Progenitor cell of endocrine pancreas (in vitro differentiated cells): ENCODE data around the gene THSD4. TPM values are rescaled to one million over a fixed set of nuclear protein-coding genes. Genes with fewer than 3 reads are reported as not detected.

Source experiments
- DNase-seq: peaks from one replicate; pipeline ENCODE4 v3.0.0; 2021; ENCODE audit warnings: low spot score; ENCODE audit not compliant: unreplicated experiment
- H3K27ac Mint-ChIP-seq: 2 replicates; pipeline ENCODE4 v1.8.0; 2021; ENCODE audit warnings: mild to moderate bottlenecking, moderate library complexity, mixed read lengths
- H3K27me3 Mint-ChIP-seq: 2 replicates; pipeline ENCODE4 v1.8.0; 2021; ENCODE audit warnings: mixed read lengths
- H3K36me3 Mint-ChIP-seq: 2 replicates; pipeline ENCODE4 v1.8.0; 2022; ENCODE audit warnings: mixed read lengths; ENCODE audit not compliant: insufficient read depth
- H3K4me1 Mint-ChIP-seq: 2 replicates; pipeline ENCODE4 v1.8.0; 2021; ENCODE audit warnings: low read depth, mixed read lengths
- H3K4me3 Mint-ChIP-seq: 2 replicates; pipeline ENCODE4 v1.8.0; 2021; ENCODE audit warnings: low read depth, mild to moderate bottlenecking, moderate library complexity, mixed read lengths
- H3K9me3 Mint-ChIP-seq: 2 replicates; pipeline ENCODE4 v1.8.0; 2021; ENCODE audit warnings: low read depth, mixed read lengths
- total RNA-seq: library from RNA; stranded (reverse); gene quantifications from 2 replicates; pipeline ENCODE4 v1.2.1, GENCODE V29; 2021
- TF ChIP-seq, protein P1 (sequence below): fragments of 200-600 bp; sonication (generic); IDR thresholded peaks from one replicate; pipeline ENCODE4 v1.5.0; 2021; ENCODE audit warnings: antibody characterized with exemption, mild to moderate bottlenecking; ENCODE audit not compliant: unreplicated experiment

THSD4 gene
- total RNA-seq, 1 donor from 2014 or later: 6.8 TPM

- Mint-ChIP-seq H3K27ac (no peak overlapping the region), H3K4me1 (peaks cover 1% of the 10 kb centered on the region), H3K9me3 (no peaks in the 10 kb centered on the region), H3K4me3 (no peak overlapping the region), H3K36me3 (no peaks in the 10 kb centered on the region), H3K27me3 (peaks cover 23% of the 10 kb centered on the region)
- DNase-seq: no peak
- TF ChIP-seq, protein P1, sequence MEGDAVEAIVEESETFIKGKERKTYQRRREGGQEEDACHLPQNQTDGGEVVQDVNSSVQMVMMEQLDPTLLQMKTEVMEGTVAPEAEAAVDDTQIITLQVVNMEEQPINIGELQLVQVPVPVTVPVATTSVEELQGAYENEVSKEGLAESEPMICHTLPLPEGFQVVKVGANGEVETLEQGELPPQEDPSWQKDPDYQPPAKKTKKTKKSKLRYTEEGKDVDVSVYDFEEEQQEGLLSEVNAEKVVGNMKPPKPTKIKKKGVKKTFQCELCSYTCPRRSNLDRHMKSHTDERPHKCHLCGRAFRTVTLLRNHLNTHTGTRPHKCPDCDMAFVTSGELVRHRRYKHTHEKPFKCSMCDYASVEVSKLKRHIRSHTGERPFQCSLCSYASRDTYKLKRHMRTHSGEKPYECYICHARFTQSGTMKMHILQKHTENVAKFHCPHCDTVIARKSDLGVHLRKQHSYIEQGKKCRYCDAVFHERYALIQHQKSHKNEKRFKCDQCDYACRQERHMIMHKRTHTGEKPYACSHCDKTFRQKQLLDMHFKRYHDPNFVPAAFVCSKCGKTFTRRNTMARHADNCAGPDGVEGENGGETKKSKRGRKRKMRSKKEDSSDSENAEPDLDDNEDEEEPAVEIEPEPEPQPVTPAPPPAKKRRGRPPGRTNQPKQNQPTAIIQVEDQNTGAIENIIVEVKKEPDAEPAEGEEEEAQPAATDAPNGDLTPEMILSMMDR: no peak
Observed at GRCh38 chr15:71141572-71141971, 26.3 kb downstream of the THSD4 start.

DNA sequence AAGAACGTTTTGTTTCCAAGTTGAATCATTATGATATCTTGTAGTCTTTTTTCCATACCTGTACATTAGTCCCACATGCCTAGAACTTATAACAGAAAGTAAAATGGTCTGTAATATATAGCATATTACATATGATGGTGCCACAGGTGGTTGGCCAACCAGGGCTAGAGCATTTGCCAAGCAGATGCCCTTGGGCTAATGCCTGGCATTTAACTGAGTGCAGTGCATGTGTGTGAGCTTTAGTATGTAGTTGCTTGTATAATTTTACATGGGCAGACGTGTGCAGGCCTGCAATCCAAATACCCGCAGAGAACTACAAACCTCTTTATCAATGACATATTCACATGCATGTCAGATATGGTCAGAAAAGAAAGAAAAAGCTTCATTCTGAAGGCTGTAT, 27.5 kb downstream of the THSD4 start:
- Mint-ChIP-seq H3K9me3 (no peaks in the 10 kb centered on the region), H3K27me3 (peaks cover 26% of the 10 kb centered on the region), H3K36me3 (no peaks in the 10 kb centered on the region), H3K27ac (no peak overlapping the region), H3K4me1 (peaks cover 2% of the 10 kb centered on the region), H3K4me3 (no peak overlapping the region)
- TF ChIP-seq, protein P1: no peak
- DNase-seq: no peak

- no peaks in the 10 kb centered on the region for H3K36me3 Mint-ChIP-seq
- no peak overlapping the region for H3K27ac Mint-ChIP-seq
- peaks cover 26% of the 10 kb centered on the region for H3K27me3 Mint-ChIP-seq
- DNase-seq: no peak
- peaks cover 4% of the 10 kb centered on the region for H3K4me1 Mint-ChIP-seq
- no peak overlapping the region for H3K4me3 Mint-ChIP-seq
- TF ChIP-seq, protein P1: no peak
- H3K9me3 Mint-ChIP-seq: no peaks in the 10 kb centered on the region
Observed at GRCh38 chr15:71143373-71144310, 28.4 kb downstream of the THSD4 start.

DNA sequence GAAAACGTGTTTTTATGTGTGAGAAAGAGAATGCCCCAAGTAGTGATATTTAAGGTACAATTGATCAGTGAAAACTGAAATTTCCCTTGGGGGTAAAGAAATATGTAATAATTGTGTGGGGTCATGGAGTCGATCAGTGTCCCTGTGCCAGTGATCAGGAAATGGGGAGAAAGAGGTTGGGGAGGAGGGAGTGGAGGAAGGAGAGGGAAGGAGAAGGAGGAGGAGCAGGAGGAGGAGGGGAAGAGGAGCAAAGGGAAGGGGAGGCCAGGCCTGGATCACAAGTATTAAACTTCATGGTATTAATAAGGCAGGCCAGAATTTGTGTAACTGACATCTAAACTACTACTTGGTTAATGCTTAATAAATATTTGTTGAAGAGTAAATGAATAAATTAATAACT, 30.4 kb downstream of the THSD4 start:
- no peak for DNase-seq
- Mint-ChIP-seq H3K27me3 (peaks cover 30% of the 10 kb centered on the region), H3K27ac (no peak overlapping the region), H3K36me3 (no peaks in the 10 kb centered on the region), H3K4me3 (no peak overlapping the region), H3K9me3 (no peaks in the 10 kb centered on the region), H3K4me1 (peaks cover 12% of the 10 kb centered on the region)
- TF ChIP-seq, protein P1: no peak

- Mint-ChIP-seq H3K9me3 (no peaks in the 10 kb centered on the region), H3K4me3 (no peak overlapping the region), H3K36me3 (no peaks in the 10 kb centered on the region), H3K4me1 (peaks cover 12% of the 10 kb centered on the region), H3K27ac (no peak overlapping the region), H3K27me3 (peaks cover 32% of the 10 kb centered on the region)
- no peak for DNase-seq
- TF ChIP-seq, protein P1: no peak
Observed at GRCh38 chr15:71146580-71146982, 31.3 kb downstream of the THSD4 start.
